Measurements from ENCODE around the gene FOXL3.

Gene FOXL3

GRCh38 chr7:255721-256361 is 34.1 kb upstream of the FOXL3 start:
- DNase-seq = no peak

- no peak for DNase-seq
Observed at GRCh38 chr7:256461-256940, 33.5 kb upstream of the FOXL3 start.

GRCh38 chr7:256981-257646 is 32.9 kb upstream of the FOXL3 start:
- no peak for DNase-seq

- no peak for DNase-seq
Observed at GRCh38 chr7:257647-257992, 32.4 kb upstream of the FOXL3 start.

- DNase-seq = no peak
Observed at GRCh38 chr7:258476-259190, 31.3 kb upstream of the FOXL3 start.

GRCh38 chr7:259191-259505 is 30.8 kb upstream of the FOXL3 start:
- DNase-seq = no peak

GRCh38 chr7:259751-260405 is 30.1 kb upstream of the FOXL3 start:
- no peak for DNase-seq

- no peak for DNase-seq
Observed at GRCh38 chr7:260441-261281, 29.3 kb upstream of the FOXL3 start.

GRCh38 chr7:261341-262250 is 28.4 kb upstream of the FOXL3 start:
- no peak for DNase-seq

- DNase-seq = no peak
Observed at GRCh38 chr7:262251-262572, 27.8 kb upstream of the FOXL3 start.

- peak in 2 of 4 experiments; percentile 44 to 45 for DNase-seq
Observed at GRCh38 chr7:262631-263311, 27.2 kb upstream of the FOXL3 start.

- DNase-seq = peak in 3 of 4 experiments; percentile 51 to 84 (median 76)
Observed at GRCh38 chr7:263483-264351, 26.3 kb upstream of the FOXL3 start.

- DNase-seq = no peak
Observed at GRCh38 chr7:264541-265191, 25.3 kb upstream of the FOXL3 start.

- DNase-seq = no peak
Observed at GRCh38 chr7:265192-265997, 24.6 kb upstream of the FOXL3 start.

- no peak for DNase-seq
Observed at GRCh38 chr7:265998-266850, 23.7 kb upstream of the FOXL3 start.

- DNase-seq = no peak
Observed at GRCh38 chr7:266851-267840, 22.8 kb upstream of the FOXL3 start.

Measured in activated CD4-positive, CD25-positive, alpha-beta regulatory T cell (primary cell).